GM13976 (cell line): ENCODE data around the gene EHMT1.
"Not testable (repeated sequence)": the region's sequence is repeated elsewhere in the genome, so short reads cannot be mapped to it uniquely, and the experiment has no call there.

Experiments used
- DNase-seq: peaks from one replicate; pipeline ENCODE4 v3.0.0; 2012; ENCODE audit warnings: low spot score
- in situ Hi-C: fragments of 300-500 bp; cut with MboI; formaldehyde crosslinking; loops from one replicate; pipeline ENCODE4 v1.12.0; 2022; ENCODE audit warnings: low sequenced_read_pairs, mixed read lengths, inconsistent platforms; ENCODE audit not compliant: unreplicated experiment
- TF ChIP-seq, protein P1 (sequence below): IDR thresholded peaks from 2 replicates; pipeline ENCODE4 v1.5.1; 2012; ENCODE audit warnings: borderline replicate concordance, mild to moderate bottlenecking; ENCODE audit not compliant: insufficient read depth; ENCODE audit errors: extremely low read depth, missing control alignments, control extremely low read depth

EHMT1 gene

GRCh38 chr9:137721899-137722298 is 103.1 kb downstream of the EHMT1 start:
- in situ Hi-C loops: no loop called here
- TF ChIP-seq, protein P1, sequence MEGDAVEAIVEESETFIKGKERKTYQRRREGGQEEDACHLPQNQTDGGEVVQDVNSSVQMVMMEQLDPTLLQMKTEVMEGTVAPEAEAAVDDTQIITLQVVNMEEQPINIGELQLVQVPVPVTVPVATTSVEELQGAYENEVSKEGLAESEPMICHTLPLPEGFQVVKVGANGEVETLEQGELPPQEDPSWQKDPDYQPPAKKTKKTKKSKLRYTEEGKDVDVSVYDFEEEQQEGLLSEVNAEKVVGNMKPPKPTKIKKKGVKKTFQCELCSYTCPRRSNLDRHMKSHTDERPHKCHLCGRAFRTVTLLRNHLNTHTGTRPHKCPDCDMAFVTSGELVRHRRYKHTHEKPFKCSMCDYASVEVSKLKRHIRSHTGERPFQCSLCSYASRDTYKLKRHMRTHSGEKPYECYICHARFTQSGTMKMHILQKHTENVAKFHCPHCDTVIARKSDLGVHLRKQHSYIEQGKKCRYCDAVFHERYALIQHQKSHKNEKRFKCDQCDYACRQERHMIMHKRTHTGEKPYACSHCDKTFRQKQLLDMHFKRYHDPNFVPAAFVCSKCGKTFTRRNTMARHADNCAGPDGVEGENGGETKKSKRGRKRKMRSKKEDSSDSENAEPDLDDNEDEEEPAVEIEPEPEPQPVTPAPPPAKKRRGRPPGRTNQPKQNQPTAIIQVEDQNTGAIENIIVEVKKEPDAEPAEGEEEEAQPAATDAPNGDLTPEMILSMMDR: no peak
- DNase-seq: no peak

DNA sequence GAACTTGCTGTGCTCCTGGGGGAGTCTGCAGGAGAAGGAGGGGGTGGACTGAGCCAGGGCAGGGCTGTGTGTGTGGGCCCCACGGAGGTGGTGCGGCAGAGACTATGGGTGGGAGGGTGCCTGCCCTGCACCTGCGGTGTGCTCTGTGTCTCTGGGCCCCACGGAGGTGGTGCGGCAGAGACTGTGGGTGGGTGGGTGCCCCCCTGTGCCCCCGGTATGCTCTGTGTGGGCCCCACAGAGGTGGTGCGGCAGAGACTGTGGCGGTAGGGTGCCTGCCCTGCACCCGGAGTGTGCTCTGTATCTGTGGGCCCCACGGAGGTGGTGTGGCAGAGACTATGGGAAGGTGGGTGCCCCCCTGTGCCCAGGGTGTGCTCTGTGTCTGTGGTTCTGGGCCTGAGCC is 103.7 kb downstream of the EHMT1 start:
- TF ChIP-seq, protein P1: no peak
- DNase-seq: no peak
- in situ Hi-C loops: no loop called here

DNA sequence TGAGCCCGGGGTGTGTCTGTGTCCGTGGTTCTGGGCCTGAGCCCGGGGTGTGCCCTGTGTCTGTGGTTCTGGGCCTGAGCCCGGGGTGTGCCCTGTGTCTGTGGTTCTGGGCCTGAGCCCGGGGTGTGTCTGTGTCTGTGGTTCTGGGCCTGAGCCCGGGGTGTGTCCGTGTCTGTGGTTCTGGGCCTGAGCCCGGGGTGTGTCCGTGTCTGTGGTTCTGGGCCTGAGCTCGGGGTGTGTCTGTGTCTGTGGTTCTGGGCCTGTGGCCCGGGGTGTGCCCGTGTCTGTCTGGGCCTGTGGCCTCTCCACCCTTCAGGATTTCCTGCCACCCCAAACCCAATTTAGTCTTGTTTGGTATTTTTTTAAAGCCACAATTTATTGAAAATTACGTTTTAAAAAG is 104.6 kb downstream of the EHMT1 start:
- DNase-seq, in situ Hi-C loops: not testable (repeated sequence)

GRCh38 chr9:137723783-137724445 is 105.1 kb downstream of the EHMT1 start:
- no peak for DNase-seq
- in situ Hi-C loops: no loop called here
- TF ChIP-seq, protein P1: no peak

DNA sequence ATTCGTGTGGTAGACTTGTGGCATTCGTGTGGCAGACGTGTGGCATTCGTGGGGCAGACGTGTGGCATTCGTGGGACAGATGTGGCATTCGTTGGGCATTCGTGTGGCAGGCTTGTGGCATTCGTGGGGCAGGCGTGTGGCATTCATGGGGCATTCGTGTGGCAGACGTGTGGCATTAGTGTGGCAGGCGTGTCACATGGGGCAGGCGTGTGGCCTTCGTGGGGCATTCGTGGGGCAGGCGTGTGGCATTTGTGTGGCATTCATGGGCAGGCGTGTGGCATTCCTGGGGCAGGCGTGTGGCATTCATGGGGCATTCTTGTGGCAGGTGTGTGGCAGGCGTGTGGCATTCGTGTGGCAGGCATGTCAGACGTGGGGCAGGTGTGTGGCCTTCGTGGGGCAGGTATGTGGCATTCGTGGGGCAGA is 106.0 kb downstream of the EHMT1 start:
- no peak for DNase-seq
- in situ Hi-C loops: no loop called here

DNA sequence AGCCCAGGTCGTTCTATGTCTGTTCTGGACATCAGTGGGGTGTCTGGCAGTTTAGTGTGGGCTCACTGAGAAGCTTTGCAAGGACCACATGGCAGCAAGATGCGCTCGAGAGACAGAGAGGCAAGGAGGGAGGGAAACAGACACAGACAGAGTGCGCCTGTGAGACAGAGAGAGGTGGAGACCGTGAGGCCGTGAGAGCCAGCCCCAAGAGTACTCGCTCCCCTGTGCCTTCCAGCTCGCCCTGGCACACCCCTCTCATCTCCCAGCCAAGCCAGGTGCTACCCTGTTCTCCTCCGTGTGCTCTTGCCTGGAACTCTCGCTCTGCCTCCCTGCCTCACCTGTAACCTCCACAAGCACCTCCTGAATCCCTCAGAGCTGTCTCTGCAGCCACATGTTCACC is 106.8 kb downstream of the EHMT1 start:
- in situ Hi-C loops: no loop called here
- TF ChIP-seq, protein P1: no peak
- no peak for DNase-seq

More for the DNA sequence above, 106.0 kb downstream of the EHMT1 start:
- TF ChIP-seq, protein P1: no peak

GRCh38 chr9:137726336-137726735 is 107.5 kb downstream of the EHMT1 start:
- DNase-seq, in situ Hi-C loops: not testable (repeated sequence)

- in situ Hi-C loops: no loop called here
- no peak for DNase-seq
- TF ChIP-seq, protein P1: no peak
Measured at GRCh38 chr9:137726764-137727163, 108.0 kb downstream of the EHMT1 start.
